Stimulated activated CD4-positive, alpha-beta T cell treated with anti-CD3 and anti-CD28 coated beads, Interleukin-15, amount 100 ng/mL, for 1 hour (primary cell): ENCODE data around the gene CLDN14.
A peak's percentile ranks its signal among the peaks of the same experiment; 100 is the strongest.

ENCODE experiments used
- DNase-seq, 2 donors: peaks; one replicate each; pipeline ENCODE4 v3.0.0-alpha.2; 2020; ENCODE audit warnings: low read depth in 1 of 2, low spot score in 1 of 2

The CLDN14 gene

DNA sequence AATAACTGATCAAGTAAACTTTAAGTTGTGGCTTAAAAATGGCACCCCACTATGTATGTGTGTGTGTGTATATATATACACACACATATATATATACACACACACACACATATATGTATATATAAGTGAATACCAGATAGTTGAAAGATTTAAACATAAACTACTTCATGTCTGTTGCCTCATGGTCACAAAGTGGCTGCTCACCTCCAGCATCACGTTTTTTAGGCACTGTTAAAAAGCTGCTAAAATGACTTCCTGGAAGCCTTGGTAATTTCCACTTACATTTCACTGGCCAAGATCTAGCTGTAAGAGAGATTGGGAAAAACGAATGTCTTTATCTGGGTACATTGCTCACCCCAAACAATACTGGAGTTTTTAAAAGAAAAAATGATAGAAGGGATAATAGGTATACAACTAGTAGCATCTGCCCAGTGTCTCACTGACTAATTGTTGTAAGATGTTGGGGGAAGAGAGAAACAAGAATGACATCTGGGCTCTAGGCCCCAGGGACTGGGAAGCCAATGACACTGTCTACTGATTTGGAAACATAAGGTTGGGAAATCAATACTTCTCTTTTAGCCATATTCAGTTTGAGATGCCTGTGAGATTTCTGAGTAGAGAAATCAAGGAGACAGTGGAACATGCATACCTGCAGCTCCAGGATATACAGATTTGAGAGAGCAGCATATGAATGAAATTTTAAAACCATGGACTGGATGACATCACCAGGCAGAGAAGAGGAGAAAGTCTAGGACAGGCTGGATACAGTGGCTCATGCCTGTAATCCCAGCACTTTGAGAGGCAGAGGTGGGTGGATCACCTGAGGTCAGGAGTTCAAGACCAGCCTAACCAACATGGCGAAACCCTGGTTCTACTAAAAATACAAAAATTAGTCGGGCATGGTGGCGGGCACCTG lies 42.8 kb downstream of the CLDN14 start:
- DNase-seq: no peak

DNA sequence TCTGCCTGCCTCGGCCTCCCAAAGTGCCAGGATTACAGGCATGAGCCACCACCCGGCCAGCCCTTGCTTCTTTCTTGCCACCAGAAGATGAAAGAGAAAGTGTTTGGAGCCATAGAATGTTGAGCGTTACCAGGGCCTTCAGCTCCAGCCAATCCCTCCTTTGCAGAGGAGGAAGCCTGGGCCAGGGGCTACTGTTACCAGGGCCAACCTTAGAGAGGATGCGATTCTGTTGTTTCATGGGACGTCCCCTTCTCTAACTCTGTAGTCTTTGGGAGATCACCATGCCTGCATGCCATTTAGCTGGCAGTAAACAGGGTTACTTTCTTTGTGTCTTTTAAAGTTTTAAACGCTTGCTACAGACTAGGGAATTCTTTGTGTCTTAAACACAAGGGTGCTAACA lies 45.8 kb downstream of the CLDN14 start:
- DNase-seq: no peak

DNA sequence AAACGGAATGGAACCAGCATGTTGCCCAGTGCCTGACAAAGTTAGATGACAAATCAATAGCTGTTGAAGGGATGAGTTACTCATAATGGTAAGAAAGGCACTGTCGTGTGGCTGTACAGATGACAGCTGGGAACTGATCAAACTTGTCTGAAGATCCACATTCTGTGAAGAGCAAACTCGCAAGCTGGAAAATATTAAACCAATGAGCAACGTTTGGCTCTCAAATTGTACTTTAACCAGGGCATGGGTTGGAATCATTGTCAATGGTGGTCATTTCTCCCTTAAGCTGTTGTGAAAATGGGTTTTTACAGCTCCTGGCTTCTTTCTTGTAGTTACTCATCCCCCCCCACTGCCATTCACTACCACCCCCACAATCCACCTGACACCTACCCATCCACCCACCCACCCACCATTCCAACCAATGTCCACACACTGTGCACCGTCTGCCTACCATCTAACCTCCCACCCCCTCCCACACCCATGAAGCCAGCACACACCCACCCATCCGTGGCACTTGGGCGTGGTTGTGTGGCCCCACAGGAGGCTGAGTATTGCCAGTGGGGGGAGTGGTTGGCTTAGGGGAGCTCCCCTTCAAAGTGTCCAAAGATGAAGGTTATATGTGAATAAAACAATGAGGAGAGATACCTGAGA lies 46.7 kb downstream of the CLDN14 start:
- DNase-seq: no peak

DNA sequence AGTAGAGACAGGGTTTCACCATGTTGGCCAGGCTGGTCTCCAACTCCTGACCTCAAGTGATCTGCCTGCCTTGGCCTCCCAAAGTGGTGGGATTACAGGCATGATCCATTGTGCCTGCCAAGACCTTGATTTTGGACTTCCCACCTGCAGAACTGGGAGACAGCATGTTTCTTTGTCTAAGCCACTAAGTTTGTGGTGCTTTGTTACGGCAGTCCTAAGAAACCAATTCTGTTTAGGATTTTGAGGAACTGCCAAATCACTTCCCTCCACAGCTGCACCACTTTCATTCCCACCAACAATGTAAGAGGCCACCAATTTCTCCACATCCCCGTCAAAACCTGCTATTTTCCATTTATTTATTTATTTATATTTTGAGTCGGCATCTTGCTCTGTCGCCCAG lies 48.7 kb downstream of the CLDN14 start:
- DNase-seq: no peak

DNA sequence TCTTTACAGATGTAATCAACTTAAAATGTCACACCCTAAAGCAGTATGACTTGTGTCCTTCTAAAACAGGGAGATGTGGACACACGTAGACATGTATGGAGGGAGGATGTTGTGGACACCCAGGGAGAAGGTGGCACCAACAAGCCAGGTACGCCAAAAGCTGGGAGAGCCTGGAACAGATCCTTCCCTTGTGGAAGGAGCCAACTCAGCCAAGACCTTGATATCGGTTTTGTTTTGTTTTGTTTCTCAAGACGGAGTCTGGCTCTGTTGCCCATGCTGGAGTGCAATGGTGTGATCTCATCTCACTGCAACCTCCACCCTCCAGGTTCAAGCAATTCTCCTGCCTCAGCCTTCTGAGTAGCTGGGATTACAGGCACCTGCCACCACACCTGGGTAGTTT lies 49.1 kb downstream of the CLDN14 start:
- no peak for DNase-seq

DNA sequence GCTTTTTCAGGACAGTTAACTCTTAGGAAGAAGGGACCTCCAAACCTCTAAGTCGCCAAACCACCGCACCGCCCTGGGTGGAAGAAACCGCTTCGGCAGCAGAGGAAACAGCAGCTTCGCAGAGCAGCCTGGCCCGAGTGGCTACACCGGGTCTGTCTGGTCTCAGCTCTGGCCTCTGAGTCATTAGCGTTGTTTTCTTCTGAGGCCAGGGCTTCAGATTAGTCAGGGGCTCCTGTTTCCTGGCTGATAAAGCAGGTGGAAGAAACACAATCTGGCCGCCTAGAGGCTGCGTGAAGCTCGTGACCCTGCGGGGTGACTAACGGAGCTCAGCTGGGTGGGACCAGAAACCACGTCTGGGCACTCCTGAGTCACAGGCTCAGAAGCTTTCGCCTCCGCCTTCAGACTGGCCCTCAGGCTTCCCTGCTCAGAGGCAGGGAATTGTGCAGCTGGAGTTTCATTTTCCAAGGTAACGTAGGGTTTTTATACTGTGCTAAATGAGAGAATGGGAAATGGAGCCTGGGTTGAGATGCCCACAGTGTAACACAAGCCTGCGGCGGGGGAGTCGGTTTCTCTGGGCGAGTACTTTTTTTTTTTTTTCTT lies 49.9 kb downstream of the CLDN14 start:
- peak; percentile 27 to 44 for DNase-seq

DNA sequence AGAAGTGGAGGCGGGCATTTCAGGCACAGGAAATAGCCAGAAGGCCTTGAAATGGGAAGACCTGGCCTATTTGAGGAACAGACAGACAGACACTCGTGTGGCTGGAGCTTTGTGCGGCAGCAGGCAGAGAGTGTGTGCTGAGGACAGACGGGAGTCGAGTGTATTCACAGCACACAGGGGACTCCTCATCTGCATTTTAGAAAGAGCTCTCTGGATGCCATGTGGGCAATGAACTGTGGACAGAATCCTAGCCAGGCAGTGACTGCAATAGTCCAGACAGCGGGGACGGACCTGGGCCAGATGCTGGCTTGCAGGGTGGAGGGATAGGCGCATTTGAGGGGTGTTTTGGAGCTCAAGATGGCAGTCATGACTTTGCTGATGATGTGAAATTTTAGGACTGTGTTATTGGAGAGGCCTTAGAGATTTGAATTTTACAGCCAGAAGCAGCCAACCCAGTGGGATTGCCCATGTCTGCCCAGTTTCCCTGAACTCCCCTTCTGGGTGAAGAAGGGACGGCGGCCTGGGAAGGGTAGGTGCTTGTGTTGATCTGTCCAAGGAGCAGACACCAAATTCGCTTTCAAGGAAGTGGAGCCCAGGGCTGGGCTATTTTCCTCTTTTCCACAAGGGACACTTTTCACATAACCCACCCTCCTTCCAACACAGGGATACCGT lies 51.0 kb downstream of the CLDN14 start:
- no peak for DNase-seq

DNA sequence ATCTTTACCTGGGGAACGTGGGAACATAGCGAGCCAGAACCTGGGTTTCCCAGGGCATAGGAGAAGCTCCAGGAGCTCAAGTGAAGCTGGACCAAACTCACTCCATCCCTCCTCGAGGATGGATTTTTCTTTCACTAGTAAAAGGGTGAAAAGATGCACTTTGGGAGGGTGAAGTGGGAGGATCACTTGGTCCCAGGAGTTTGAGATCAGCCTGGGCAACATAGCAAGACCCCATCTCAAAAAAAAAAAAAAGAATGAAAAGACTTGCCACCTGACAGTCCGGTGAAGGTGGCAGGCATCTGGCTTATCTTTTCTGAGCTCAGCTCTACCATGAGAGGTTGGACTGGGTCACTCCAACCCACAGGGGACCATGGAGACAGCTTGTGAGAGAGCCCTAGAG lies 52.4 kb downstream of the CLDN14 start:
- DNase-seq: no peak

DNA sequence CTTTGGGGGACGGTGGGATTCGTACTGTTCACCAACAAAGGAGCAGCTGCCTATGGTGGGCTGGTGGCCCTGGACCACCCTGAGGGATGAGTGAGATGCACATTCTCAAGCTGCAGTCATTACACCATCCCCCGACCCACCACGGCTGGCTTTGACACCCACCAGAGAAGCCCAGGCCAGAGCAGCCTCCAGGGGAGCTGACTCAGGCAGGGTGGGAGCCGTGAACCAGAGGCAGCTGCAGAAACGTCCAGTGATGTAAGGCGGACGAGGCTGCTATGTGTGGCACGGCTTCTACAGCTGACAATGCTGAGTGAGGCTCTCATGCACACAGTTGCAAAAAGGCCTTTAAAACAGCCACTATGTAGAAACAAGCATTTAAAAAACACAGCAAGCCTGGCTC lies 54.6 kb downstream of the CLDN14 start:
- no peak for DNase-seq

DNA sequence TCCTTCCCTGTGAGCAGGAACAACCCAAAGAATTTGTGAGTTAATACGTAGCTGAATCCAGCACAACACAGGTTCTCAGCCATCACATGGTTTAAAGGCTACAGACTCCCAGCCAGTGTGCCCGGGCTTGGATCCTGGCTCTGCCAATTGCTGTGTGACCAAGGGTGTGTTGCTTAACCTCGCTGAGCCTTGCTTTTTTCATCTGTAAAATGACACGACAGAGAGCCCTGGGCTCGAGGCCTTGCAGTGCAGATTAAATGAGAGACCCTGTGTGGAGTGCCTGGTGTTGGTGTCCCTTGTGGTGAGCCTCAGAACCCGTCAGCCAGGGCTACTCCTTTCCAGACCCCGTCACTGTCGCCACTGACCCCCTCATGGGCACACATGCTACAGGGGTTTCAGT lies 55.3 kb downstream of the CLDN14 start:
- DNase-seq: no peak

DNA sequence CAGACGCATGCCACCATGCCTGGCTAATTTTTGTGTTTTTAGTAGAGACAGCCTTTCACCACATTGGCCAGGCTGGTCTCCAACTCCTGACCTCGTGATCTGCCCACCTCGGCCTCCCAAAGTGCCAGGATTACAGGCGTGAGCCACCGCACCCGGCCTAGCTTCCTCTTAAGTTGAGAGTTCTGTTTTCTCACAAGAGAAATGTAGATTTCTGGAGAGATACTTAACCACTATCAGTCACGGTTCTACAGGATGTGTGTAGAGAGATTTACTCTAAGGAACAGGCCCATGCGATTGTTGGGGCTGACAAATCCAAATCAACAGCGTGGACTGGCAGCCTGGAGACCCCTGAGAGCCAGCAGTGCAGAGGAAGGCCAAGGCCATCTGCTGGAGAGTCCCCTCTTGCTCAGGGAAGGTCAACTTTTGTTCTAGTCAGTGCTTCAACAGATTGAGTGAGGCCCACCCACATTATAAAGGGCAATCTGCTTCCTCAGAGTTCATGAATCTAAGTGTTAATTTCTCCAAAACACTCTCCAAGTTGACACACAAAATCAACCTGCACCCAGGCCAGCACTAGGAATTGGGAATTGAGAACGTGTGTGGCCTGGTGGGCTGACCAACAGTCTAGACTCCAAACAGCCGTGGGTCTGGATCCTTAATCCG lies 56.0 kb downstream of the CLDN14 start:
- DNase-seq: no peak

DNA sequence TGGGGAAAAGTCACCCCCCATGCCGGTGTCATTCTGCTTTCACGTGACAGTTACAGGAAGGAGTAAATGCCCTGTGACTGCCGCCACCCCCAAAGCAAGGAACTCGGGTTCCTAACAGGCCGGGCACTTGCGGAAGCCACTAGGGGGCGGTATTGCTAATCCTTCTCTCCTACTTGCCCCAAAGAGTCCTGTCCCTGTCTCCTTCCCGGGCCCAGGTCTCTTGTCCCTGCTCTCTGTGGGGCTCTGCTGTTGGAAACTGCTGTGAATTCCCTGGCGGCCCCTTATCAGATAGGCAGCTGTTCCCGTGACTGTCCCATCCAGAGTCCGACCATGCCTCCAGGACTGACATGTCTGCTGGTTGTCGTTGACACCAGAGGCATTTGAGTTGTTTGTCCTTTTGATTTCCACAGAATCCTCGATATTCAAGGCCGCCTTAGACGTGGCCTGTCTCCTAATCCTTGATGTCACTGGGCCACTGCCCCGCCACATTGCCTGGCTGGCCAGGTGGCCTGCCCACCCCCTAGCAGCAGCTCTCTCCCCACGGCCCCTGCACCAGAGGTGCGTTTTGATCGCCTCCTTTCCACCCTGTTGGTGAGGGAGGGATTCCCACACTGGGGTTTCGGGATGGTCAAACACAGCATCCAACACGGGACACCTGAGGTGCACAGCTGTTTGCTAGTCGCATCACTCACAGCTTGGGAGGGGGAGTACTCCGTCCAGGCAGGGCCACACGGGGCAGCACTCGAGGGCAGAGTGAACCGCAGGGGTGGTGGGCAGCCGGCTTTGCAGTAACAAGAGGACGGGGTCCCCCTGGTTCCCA lies 57.4 kb downstream of the CLDN14 start:
- no peak for DNase-seq

DNA sequence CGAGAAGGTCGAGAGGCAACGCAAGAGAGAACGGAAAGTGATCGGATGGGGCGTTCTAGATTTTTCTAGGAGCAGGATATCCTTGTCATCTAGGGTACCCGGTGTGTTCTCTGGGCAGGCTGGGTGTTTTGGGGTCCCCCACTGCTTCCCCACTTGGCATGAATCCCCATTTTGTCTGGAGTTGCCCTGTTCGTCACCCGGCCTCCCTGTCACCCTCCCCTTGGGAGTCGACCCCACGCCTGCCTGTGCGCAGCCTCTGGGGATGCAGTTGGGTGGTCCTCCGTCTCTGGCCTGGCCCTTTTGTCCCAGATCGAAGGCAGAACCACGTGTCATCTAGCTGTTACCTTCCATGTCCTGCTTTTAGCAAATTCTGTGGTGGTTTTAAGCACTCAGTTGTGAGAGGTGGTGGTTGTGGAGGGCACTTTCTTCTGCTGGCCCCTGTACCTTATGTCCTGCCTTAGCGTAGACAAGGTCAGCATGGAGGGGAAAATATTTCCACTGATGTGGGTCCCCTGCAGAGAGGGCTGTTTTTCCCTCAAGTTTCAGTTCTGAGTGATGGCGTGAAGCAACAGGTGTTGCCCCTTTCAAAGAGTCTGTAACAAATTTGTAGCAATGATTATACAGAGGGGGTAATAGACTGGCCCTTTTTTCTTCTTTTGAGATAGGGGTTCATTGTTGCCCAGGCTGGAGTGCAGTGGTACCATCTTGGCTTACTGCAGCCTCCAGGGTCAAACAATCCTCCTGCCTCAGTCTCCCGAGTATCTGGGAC lies 59.2 kb downstream of the CLDN14 start:
- no peak for DNase-seq

DNA sequence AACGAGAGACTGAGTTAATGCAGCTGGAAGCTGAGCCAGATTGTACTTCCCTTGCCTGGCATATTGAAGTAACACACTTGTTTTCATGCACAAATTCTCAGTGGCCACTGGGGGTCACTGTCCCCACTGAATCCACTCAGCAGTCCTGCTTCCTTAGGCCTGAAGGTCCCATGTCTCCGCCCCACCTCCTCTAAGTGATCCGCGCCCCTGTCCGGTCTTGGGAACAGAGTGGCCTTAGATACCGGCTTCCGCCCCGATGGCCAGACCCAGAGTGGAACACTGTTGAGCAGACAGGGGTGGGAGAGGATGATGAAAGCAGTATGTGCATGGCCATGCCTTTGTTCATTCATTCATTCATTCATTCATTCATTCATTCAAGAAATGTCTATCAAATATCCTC lies 59.9 kb downstream of the CLDN14 start:
- no peak for DNase-seq

DNA sequence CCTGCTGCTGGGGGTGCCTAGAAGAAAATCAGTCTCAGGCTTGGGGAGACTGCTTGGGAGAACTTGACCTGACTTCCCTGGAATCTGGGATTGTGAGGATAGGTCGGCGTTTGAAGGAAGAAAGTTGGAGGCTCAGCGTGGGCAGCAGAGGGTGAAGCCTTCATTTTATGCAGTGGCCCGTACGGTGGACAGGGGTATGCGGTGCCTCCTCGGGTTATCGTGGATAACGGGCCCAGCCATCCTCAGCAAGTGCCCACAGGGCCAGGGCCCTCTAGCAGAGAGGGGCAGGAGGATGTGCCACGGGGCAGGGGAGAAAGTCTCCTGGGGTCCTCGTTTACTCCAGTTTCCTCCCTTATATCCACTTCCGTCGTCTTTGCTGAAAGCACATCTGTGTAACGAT lies 60.7 kb downstream of the CLDN14 start:
- no peak for DNase-seq

DNA sequence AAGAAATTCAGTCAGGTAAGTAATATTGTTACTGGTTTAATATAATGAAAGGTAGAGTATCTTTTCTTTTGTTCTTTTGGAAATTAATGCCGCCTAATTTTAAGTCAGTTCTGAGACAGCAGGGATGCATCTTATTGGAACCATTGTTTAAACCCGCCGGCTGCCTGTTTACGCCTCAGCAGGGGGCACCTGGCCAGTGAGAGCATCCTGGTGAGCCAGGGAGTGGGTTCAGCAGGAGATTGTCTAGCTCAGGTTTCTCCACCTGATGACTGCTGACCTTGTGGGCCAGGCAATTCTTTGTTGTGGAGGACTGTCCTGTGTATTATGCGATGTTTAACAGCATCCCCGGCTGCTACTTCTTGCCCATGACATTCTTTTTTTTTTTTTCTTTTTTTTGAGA lies 64.5 kb downstream of the CLDN14 start:
- no peak for DNase-seq

DNA sequence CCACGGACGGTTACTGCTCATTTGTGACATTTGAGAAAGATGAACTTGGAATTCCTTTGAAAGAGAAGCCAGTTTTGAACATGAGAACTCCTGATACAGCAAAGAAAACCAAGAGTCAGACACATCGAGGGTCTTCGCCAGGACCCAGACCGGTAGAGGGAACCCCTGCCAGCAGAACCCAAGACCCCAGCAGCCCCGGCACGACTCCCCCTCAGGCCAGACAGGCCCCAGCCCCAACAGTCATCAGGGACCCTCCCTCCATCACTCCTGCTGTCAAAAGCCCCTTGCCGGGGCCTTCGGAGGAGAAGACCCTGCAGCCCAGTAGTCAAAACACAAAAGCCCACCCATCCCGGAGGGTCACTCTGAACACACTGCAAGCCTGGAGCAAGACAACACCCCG lies 67.0 kb downstream of the CLDN14 start:
- DNase-seq: no peak

DNA sequence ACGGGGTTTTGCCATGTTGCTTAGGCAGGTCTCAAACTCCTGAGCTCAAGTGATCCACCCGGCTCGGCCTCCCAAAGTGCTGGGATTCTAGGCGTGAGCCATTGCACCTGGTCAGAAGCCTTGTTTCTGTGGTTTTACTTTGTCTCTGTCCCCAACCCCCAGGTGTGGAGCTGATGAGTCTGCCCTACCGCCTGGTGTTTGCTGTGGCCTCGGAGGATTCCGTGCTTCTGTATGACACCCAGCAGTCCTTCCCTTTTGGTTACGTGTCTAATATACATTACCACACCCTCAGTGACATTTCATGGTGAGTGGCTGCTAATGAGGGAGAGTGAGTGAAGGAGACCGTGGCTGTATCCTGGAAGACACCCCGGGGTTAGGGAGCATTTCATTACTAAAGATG lies 68.6 kb downstream of the CLDN14 start:
- no peak for DNase-seq
